ENCODE measurements around the gene SLC12A2.

- no peak for TF ChIP-seq POLR2A (IDR thresholded peaks at IDR 0.05; ENCODE audit: low read depth, low read length)
- no peak for TF ChIP-seq POLR2AphosphoS5 (IDR thresholded peaks at IDR 0.05; ENCODE audit: low read depth, low read length)
- no peak for TF ChIP-seq PAX5 (IDR thresholded peaks at IDR 0.05; ENCODE audit: insufficient read depth, low read length, severe bottlenecking)
- TF ChIP-seq TAF1 (IDR thresholded peaks at IDR 0.05; ENCODE audit: low read depth, low read length) = no peak
- no peak for TF ChIP-seq SPI1 (IDR thresholded peaks at IDR 0.05; ENCODE audit: low read depth, low read length)
- TF ChIP-seq POU2F2 (IDR thresholded peaks at IDR 0.05; ENCODE audit: low read depth, low read length) = no peak
Measured at GRCh38 chr5:128038643-128039042, 44.9 kb upstream of the SLC12A2 start.

Measured in GM12891 (cell line).